Nephron progenitor cell (in vitro differentiated cells): Measurements from ENCODE around the gene CCDC197.

Experiments
- DNase-seq: peaks from one replicate; pipeline ENCODE4 v3.0.0; 2021
- H3K27ac Mint-ChIP-seq: 2 replicates; pipeline ENCODE4 v1.8.0; 2021; ENCODE audit warnings: mild to moderate bottlenecking, moderate library complexity, mixed read lengths
- H3K27me3 Mint-ChIP-seq: 2 replicates; pipeline ENCODE4 v1.8.0; 2021; ENCODE audit warnings: mild to moderate bottlenecking, low read depth, mixed read lengths; ENCODE audit not compliant: poor library complexity
- H3K36me3 Mint-ChIP-seq: 2 replicates; pipeline ENCODE4 v1.8.0; 2021; ENCODE audit warnings: low read depth, mixed read lengths
- H3K4me1 Mint-ChIP-seq: 2 replicates; pipeline ENCODE4 v1.8.0; 2021; ENCODE audit warnings: mixed read lengths
- H3K4me3 Mint-ChIP-seq: 2 replicates; pipeline ENCODE4 v1.8.0; 2021; ENCODE audit warnings: mild to moderate bottlenecking, moderate library complexity, mixed read lengths
- H3K9me3 Mint-ChIP-seq: 2 replicates; pipeline ENCODE4 v1.8.0; 2021; ENCODE audit warnings: mild to moderate bottlenecking, moderate library complexity, mixed read lengths
- TF ChIP-seq, protein P1 (sequence below): fragments of 200-600 bp; sonication (generic); IDR thresholded peaks from 2 replicates; pipeline ENCODE4 v1.5.0; 2021; ENCODE audit warnings: antibody characterized with exemption

Gene CCDC197

DNA sequence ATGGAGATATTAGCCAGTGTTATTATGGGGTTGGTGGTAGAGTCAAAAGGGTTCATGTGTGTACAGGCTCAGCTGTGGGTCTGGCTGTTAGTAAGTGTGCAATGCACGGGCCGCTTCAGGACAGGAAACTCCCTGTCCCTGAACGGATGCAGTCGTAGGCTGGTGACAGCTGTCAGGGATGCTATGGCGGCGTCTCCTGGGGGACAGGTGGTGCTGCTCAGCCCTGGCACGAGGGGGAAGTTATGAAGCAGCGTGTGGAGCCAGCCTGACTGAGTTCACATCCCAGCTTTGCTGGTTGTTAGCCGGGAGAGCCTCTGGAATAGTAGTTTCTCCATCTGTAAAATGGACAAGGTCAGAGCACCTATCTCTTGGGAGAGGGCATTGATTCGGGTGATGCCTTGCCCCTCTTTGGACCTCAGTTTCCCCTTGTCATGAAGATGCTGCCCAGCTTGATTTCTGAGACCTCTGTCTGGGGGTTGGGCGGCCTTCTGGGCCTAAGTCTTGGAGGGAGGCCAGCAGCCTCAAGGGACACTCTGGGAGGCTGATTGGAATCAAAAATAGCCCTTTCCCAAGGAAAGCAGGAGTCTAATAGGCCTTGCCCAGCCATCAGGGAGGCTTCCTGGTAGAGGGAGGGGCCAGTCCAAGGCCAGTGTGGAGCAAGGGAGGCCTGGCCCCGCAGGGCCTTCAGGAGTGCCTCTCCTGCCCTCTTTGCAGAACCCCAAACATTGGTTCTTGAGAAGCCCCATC, 27.8 kb upstream of the CCDC197 start:
- no peaks in the 10 kb centered on the region for H3K36me3 Mint-ChIP-seq
- TF ChIP-seq, protein P1, sequence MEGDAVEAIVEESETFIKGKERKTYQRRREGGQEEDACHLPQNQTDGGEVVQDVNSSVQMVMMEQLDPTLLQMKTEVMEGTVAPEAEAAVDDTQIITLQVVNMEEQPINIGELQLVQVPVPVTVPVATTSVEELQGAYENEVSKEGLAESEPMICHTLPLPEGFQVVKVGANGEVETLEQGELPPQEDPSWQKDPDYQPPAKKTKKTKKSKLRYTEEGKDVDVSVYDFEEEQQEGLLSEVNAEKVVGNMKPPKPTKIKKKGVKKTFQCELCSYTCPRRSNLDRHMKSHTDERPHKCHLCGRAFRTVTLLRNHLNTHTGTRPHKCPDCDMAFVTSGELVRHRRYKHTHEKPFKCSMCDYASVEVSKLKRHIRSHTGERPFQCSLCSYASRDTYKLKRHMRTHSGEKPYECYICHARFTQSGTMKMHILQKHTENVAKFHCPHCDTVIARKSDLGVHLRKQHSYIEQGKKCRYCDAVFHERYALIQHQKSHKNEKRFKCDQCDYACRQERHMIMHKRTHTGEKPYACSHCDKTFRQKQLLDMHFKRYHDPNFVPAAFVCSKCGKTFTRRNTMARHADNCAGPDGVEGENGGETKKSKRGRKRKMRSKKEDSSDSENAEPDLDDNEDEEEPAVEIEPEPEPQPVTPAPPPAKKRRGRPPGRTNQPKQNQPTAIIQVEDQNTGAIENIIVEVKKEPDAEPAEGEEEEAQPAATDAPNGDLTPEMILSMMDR: no peak
- H3K9me3 Mint-ChIP-seq: no peaks in the 10 kb centered on the region
- peaks cover 9% of the 10 kb centered on the region for H3K4me1 Mint-ChIP-seq
- DNase-seq: no peak
- H3K27me3 Mint-ChIP-seq: peaks cover 32% of the 10 kb centered on the region
- H3K27ac Mint-ChIP-seq: no peak overlapping the region
- no peak overlapping the region for H3K4me3 Mint-ChIP-seq

DNA sequence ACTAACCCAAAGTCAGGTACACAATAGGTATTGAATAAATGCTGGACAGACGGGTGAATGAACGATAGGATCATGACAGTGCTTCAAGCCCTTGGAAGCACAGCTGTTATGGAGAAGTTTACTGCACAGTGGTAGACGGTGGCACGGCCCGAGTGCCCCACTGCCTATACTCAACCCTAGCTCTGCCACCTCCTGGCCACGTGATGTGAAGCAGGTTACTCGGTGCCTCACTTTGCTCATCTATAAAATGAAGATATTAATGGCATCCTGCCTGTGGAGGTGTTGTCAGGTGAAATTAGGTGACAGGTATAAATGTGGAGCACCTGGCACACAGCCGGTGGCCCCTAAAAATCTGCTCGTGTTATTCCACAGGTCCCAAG, 26.5 kb upstream of the CCDC197 start:
- no peak overlapping the region for H3K27ac Mint-ChIP-seq
- H3K4me1 Mint-ChIP-seq: peaks cover under 1% of the 10 kb centered on the region
- TF ChIP-seq, protein P1: no peak
- no peak for DNase-seq
- H3K36me3 Mint-ChIP-seq: no peaks in the 10 kb centered on the region
- no peak overlapping the region for H3K4me3 Mint-ChIP-seq
- peaks cover 30% of the 10 kb centered on the region for H3K27me3 Mint-ChIP-seq
- H3K9me3 Mint-ChIP-seq: no peaks in the 10 kb centered on the region

DNA sequence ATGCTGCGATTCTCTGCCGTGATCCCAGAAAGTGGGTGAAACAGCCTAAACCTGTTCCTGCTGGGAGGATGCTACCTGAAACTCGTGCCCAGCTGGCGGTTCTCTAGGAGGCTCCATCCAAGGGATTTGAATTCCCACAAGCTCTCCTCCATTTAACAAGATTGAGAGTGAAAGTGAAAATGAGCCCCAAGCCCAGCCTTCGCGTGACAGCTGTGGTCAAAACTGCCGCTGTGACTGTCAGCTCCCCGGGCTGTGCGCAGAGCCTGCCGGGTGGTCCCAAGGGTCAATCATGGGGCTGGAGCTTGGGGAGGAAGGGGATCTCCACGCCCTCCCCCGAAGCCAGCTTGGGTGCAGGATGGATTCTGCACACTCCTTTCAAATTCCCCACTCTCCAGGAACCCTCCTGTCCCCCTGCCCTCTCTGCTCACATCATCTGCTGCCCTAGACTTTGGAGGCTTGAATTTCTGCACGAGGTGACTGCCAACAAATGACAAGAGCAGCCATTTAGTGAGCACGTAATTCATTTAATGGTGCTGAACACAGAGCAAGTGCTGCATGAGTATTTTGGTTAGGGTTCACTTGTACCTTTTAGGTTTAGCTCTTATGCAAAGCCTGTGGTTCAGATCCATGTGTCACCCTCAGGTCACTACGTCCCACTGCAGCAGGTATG, 26.0 kb upstream of the CCDC197 start:
- Mint-ChIP-seq H3K9me3 (no peaks in the 10 kb centered on the region), H3K4me1 (peaks cover 6% of the 10 kb centered on the region), H3K4me3 (no peak overlapping the region)

DNA sequence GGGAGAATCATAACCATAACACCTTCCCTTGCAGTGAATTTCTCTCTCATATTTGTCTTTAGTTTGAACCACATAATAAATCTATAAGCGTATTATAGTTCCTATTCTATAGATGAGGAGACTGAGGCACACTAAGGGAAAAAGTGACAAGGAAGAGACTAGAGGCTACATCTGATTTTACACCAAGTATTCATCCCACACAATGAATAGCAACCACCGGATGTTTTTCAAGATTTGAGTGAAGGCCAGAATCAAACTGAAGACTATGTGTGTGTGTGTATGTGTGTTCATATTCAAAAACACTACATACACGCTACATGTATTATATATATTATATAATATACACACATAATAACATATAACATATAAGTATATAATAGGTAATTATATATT, 25.5 kb upstream of the CCDC197 start:
- no peaks in the 10 kb centered on the region for H3K9me3 Mint-ChIP-seq
- H3K4me1 Mint-ChIP-seq: peaks cover 11% of the 10 kb centered on the region
- no peak for DNase-seq
- no peak overlapping the region for H3K4me3 Mint-ChIP-seq
- peaks cover 31% of the 10 kb centered on the region for H3K27me3 Mint-ChIP-seq
- TF ChIP-seq, protein P1: no peak
- no peaks in the 10 kb centered on the region for H3K36me3 Mint-ChIP-seq
- no peak overlapping the region for H3K27ac Mint-ChIP-seq

More for the DNA sequence above, 26.0 kb upstream of the CCDC197 start:
- H3K27me3 Mint-ChIP-seq: peaks cover 29% of the 10 kb centered on the region
- no peak overlapping the region for H3K27ac Mint-ChIP-seq
- TF ChIP-seq, protein P1: no peak
- DNase-seq: no peak
- no peaks in the 10 kb centered on the region for H3K36me3 Mint-ChIP-seq

DNA sequence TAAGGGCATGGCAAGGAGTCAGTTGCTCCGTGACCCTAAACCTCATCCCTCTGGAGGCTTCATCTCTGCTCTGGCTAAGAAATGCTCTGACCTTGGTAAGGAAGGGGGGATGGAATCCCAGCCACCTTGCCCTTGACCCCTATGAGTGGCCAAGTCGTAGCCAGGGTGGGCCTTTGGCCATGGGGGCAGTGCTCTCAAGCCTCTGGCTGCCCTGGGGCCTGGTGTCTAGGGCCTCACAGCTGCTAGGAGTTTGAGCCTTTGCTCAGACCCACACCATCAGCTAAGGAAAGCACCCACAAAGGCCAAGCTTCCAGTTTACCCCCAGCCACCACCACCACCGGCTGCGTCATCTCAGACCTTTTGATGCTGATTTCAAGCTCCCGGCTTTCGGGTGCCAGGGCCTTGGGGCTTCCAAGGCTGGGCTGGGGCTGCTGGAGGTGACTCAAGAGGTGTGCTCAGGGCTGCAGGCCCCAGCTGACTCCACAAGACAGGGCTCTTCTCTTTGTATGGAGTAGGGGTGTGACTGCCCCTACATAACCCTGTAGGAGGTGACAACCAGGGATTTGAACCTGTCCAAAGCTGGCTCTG, 24.4 kb upstream of the CCDC197 start:
- Mint-ChIP-seq H3K4me3 (no peak overlapping the region), H3K9me3 (no peaks in the 10 kb centered on the region), H3K36me3 (no peaks in the 10 kb centered on the region), H3K27ac (no peak overlapping the region), H3K4me1 (peaks cover 16% of the 10 kb centered on the region), H3K27me3 (peaks cover 29% of the 10 kb centered on the region)
- DNase-seq: no peak
- TF ChIP-seq, protein P1: no peak
